HEK293T (cell line): ENCODE results near the gene PROZ.

Experiments
- ARNT ChIP-seq: fragments of 450-650 bp; IDR thresholded peaks from 2 replicates; pipeline ENCODE4 v1.6.1; 2017; ENCODE audit warnings: mild to moderate bottlenecking
- BHLHE40 ChIP-seq: fragments of 450-650 bp; IDR thresholded peaks from 2 replicates; pipeline ENCODE4 v1.6.1; 2016; ENCODE audit warnings: mild to moderate bottlenecking, moderate library complexity, borderline replicate concordance
- CTBP1 ChIP-seq: fragments of 450-650 bp; IDR thresholded peaks from 2 replicates; pipeline ENCODE4 v1.6.1; 2016; ENCODE audit warnings: borderline replicate concordance
- FOXA1 ChIP-seq: fragments of 450-650 bp; IDR thresholded peaks from 2 replicates; pipeline ENCODE4 v1.6.1; 2016; ENCODE audit warnings: mild to moderate bottlenecking
- FOXK2 ChIP-seq: fragments of 450-650 bp; IDR thresholded peaks from 2 replicates; pipeline ENCODE4 v1.6.1; 2016; ENCODE audit warnings: mild to moderate bottlenecking
- FOXM1 ChIP-seq: fragments of 450-650 bp; IDR thresholded peaks from 2 replicates; pipeline ENCODE4 v1.6.1; 2017; ENCODE audit warnings: mild to moderate bottlenecking, borderline replicate concordance
- HDGF ChIP-seq: fragments of 450-650 bp; IDR thresholded peaks from 2 replicates; pipeline ENCODE4 v1.6.1; 2017; ENCODE audit warnings: antibody characterized with exemption, borderline replicate concordance
- LEF1 ChIP-seq: fragments of 450-650 bp; IDR thresholded peaks from 2 replicates; pipeline ENCODE4 v1.6.1; 2017; ENCODE audit warnings: mild to moderate bottlenecking, borderline replicate concordance
- NFRKB ChIP-seq: fragments of 450-650 bp; IDR thresholded peaks from 2 replicates; pipeline ENCODE4 v1.6.1; 2016; ENCODE audit warnings: mild to moderate bottlenecking, moderate library complexity
- SP1 ChIP-seq: fragments of 450-650 bp; IDR thresholded peaks from 2 replicates; pipeline ENCODE4 v1.6.1; 2017
- SUZ12 ChIP-seq: fragments of 450-650 bp; IDR thresholded peaks from 2 replicates; pipeline ENCODE4 v1.6.1; 2016; ENCODE audit warnings: mild to moderate bottlenecking
- TARDBP ChIP-seq: fragments of 450-650 bp; IDR thresholded peaks from 2 replicates; pipeline ENCODE4 v1.6.1; 2016
- ZNF384 ChIP-seq: fragments of 450-650 bp; IDR thresholded peaks from 2 replicates; pipeline ENCODE4 v1.6.1; 2016
- TF ChIP-seq, protein P1 (sequence below): fragments of 450-650 bp; IDR thresholded peaks from 2 replicates; pipeline ENCODE4 v1.6.1; 2016

GRCh38 chr13:113152984-113153809 is 5.3 kb upstream of the PROZ start:
- TF ChIP-seq FOXA1 (no peak), ARNT (no peak), HDGF (no peak), TARDBP (no peak), FOXK2 (no peak), LEF1 (no peak), BHLHE40 (no peak), NFRKB (no peak), ZNF384 (no peak), SP1 (no peak), FOXM1 (no peak), SUZ12 (no peak), CTBP1 (no peak)
- TF ChIP-seq, protein P1, sequence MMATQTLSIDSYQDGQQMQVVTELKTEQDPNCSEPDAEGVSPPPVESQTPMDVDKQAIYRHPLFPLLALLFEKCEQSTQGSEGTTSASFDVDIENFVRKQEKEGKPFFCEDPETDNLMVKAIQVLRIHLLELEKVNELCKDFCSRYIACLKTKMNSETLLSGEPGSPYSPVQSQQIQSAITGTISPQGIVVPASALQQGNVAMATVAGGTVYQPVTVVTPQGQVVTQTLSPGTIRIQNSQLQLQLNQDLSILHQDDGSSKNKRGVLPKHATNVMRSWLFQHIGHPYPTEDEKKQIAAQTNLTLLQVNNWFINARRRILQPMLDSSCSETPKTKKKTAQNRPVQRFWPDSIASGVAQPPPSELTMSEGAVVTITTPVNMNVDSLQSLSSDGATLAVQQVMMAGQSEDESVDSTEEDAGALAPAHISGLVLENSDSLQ: no peak
